Uterus (tissue), 2 donors: ENCODE data around the gene ATF6B.

ENCODE experiments used
- CTCF ChIP-seq, 4 experiments: fragments of 200-600 bp in 2 of 4; fragments of 450-650 bp in 2 of 4; sonication (generic) in 2 of 4; IDR thresholded peaks; one replicate each; pipeline ENCODE4 v1.5.1; 2016 to 2019; ENCODE audit warnings: antibody characterized with exemption in 4 of 4, mild to moderate bottlenecking in 2 of 4, moderate library complexity in 1 of 4
- POLR2A ChIP-seq, 2 donors: fragments of 450-650 bp; IDR thresholded peaks; one replicate each; pipeline ENCODE4 v1.6.1; 2016; ENCODE audit warnings: antibody characterized with exemption in 2 of 2, mild to moderate bottlenecking in 1 of 2, moderate library complexity in 1 of 2

- TF ChIP-seq CTCF (IDR thresholded peaks at IDR 0.05) = no peak
- no peak for TF ChIP-seq POLR2A (IDR thresholded peaks at IDR 0.05)
Measured at GRCh38 chr6:32074996-32075532, 53.0 kb downstream of the ATF6B start.
